HepG2 (cell line): Measurements from ENCODE around the gene RHEBL1. TPM values are rescaled to one million over a fixed set of nuclear protein-coding genes. Genes with fewer than 3 reads are reported as not detected.

ENCODE experiments used
- ATAC-seq: fragments of 200-7000 bp; cut with Tn5 transposase; 3 replicates; pipeline ENCODE4 v1.9.1; 2020; ENCODE audit warnings: mild to moderate bottlenecking, moderate library complexity
- BruUV-seq: library from RNA; stranded (reverse); fragments of 400-500 nt; replicated peaks from 2 replicates; lab custom pipeline; 2021; lab: Mats Ljungman, UMichigan
- CTCF ChIA-PET: fragments of 300-600 bp; formaldehyde crosslinking; extraction: SDS; loops from one replicate; lab custom pipeline; 2021; ENCODE audit warnings: low total read pairs, inconsistent platforms, low intra/inter-chr PET ratio; lab: Yijun Ruan, JAX
- POLR2A ChIA-PET: fragments of 350-600 bp; sonication (Branson Sonifier 250); formaldehyde crosslinking; loops from one replicate; lab custom pipeline; 2020; ENCODE audit warnings: antibody characterized with exemption, inconsistent platforms; lab: Yijun Ruan, JAX
- DNase-seq: peaks from one replicate; pipeline ENCODE4 v3.0.0-alpha.2; 2015; ENCODE audit warnings: low spot score
- FAIRE-seq: peaks from 3 replicates; lab custom pipeline; 2011; peaks lifted over from hg19 to GRCh38; lab: Jason Lieb, UNC
- H2AFZ ChIP-seq: one replicate; pipeline ENCODE4 v1.6.1; 2011; ENCODE audit warnings: low read length, inconsistent platforms
- H3K27ac ChIP-seq: fragments of 300-600 bp; 3 replicates; pipeline ENCODE4 v1.8.0; 2011; ENCODE audit warnings: mixed run types, mild to moderate bottlenecking, mixed read lengths, low read length, inconsistent platforms; ENCODE audit not compliant: insufficient read depth; ENCODE audit errors: extremely low read length
- H3K27me3 ChIP-seq, 2 experiments: fragments of 200-600 bp in 1 of 2; 2 replicates in 1 of 2; 3 replicates in 1 of 2; pipeline versions ENCODE4 v1.6.0 to v1.8.0; 2011; ENCODE audit warnings: low read length in 2 of 2, mild to moderate bottlenecking in 2 of 2, moderate library complexity in 2 of 2, inconsistent platforms in 1 of 2; ENCODE audit not compliant: insufficient read depth in 2 of 2, control insufficient read depth in 1 of 2
- H3K36me3 ChIP-seq, 2 experiments: fragments of 200-600 bp in 1 of 2; replicated peaks in 1 of 2; 2 replicates in 1 of 2; 3 replicates in 1 of 2; pipeline versions ENCODE4 v1.5.1 to v1.8.0; 2011; ENCODE audit warnings: low read length in 2 of 2, inconsistent platforms in 1 of 2; ENCODE audit not compliant: insufficient read depth in 2 of 2, control insufficient read depth in 1 of 2
- H3K4me1 ChIP-seq: 2 replicates; pipeline ENCODE4 v1.5.1; 2012; ENCODE audit warnings: low read length, inconsistent platforms; ENCODE audit not compliant: insufficient read depth
- H3K4me2 ChIP-seq: 2 replicates; pipeline ENCODE4 v1.6.0; 2011; ENCODE audit warnings: low read depth, low read length, inconsistent platforms
- H3K4me3 ChIP-seq, 3 experiments: fragments of 200-600 bp in 1 of 3; sonication (generic), shearing (Covaris generic) in 1 of 3; replicated peaks in 1 of 3; 2 replicates each; pipeline ENCODE4 v1.5.1; 2011 to 2016; ENCODE audit warnings: low read length in 3 of 3, inconsistent platforms in 2 of 3, low read depth in 2 of 3, mild to moderate bottlenecking in 2 of 3, control low read depth in 1 of 3, mixed read lengths in 1 of 3; ENCODE audit not compliant: insufficient read depth in 1 of 3
- H3K79me2 ChIP-seq: one replicate; pipeline ENCODE4 v1.6.1; 2011; ENCODE audit warnings: low read length, inconsistent platforms; ENCODE audit not compliant: insufficient read depth
- H3K9ac ChIP-seq: 2 replicates; pipeline ENCODE4 v1.6.0; 2011; ENCODE audit warnings: mild to moderate bottlenecking, low read depth, low read length, inconsistent platforms; ENCODE audit not compliant: insufficient read depth
- H3K9me3 ChIP-seq: 2 replicates; pipeline ENCODE4 v1.5.1; 2012; ENCODE audit warnings: mild to moderate bottlenecking, low read length
- H4K20me1 ChIP-seq: 2 replicates; pipeline ENCODE4 v1.6.0; 2011; ENCODE audit warnings: inconsistent platforms, mild to moderate bottlenecking, low read length, moderate library complexity; ENCODE audit not compliant: insufficient read depth
- ETV5 ChIP-seq: IDR thresholded peaks from 2 replicates; pipeline ENCODE4 v1.6.1; 2018; ENCODE audit warnings: missing biosample characterization, missing genetic modification reagents, inconsistent platforms, borderline replicate concordance
- FOSL2 ChIP-seq: sonication (generic); formaldehyde crosslinking; IDR thresholded peaks from 2 replicates; pipeline ENCODE4 v1.4.0; 2020; ENCODE audit warnings: missing genetic modification reagents
- GABPB1 ChIP-seq: IDR thresholded peaks from 2 replicates; pipeline ENCODE4 v1.6.1; 2016; ENCODE audit warnings: mild to moderate bottlenecking, missing genetic modification reagents, moderate library complexity, missing compliant biosample characterization
- GATAD2A ChIP-seq: IDR thresholded peaks from 2 replicates; pipeline ENCODE4 v1.6.1; 2016
- HDAC2 ChIP-seq: sonication (generic); formaldehyde crosslinking; IDR thresholded peaks from 2 replicates; pipeline ENCODE4 v1.4.0; 2020; ENCODE audit warnings: missing genetic modification reagents
- HNRNPL ChIP-seq: fragments of 200-400 bp; formaldehyde crosslinking; IDR thresholded peaks from 2 replicates; pipeline ENCODE4 v1.6.1; 2017; ENCODE audit warnings: mild to moderate bottlenecking, low read depth, low read length
- IKZF1 ChIP-seq: fragments of 450-650 bp; IDR thresholded peaks from 2 replicates; pipeline ENCODE4 v1.7.1; 2016
- KDM5A ChIP-seq: fragments of 200-600 bp; sonication (generic); IDR thresholded peaks from 2 replicates; pipeline ENCODE4 v1.7.0; 2018; ENCODE audit warnings: antibody characterized with exemption, mild to moderate bottlenecking, low read length, borderline replicate concordance
- KLF12 ChIP-seq: sonication (generic); formaldehyde crosslinking; IDR thresholded peaks from 2 replicates; pipeline ENCODE4 v1.4.0; 2020; ENCODE audit warnings: missing genetic modification reagents, borderline replicate concordance
- MEIS2 ChIP-seq: sonication (generic); formaldehyde crosslinking; IDR thresholded peaks from 2 replicates; pipeline ENCODE4 v1.9.0; 2021; ENCODE audit warnings: mild to moderate bottlenecking, missing genetic modification reagents
- PAWR ChIP-seq: sonication (generic); formaldehyde crosslinking; IDR thresholded peaks from 2 replicates; pipeline ENCODE4 v1.4.0; 2020; ENCODE audit warnings: missing genetic modification reagents, mild to moderate bottlenecking, borderline replicate concordance
- SAP130 ChIP-seq: IDR thresholded peaks from 2 replicates; pipeline ENCODE4 v1.6.1; 2016; ENCODE audit warnings: low read depth
- SOX13 ChIP-seq, 3 experiments: fragments of 450-650 bp in 1 of 3; sonication (generic) in 1 of 3; formaldehyde crosslinking in 1 of 3; IDR thresholded peaks in 2 of 3; conservative IDR thresholded peaks in 1 of 3; 2 replicates each; pipeline versions ENCODE4 v1.5.0 to v1.6.1; 2016 to 2020; ENCODE audit warnings: antibody characterized with exemption in 1 of 3, mild to moderate bottlenecking in 1 of 3, missing compliant biosample characterization in 1 of 3, missing genetic modification reagents in 1 of 3, moderate library complexity in 1 of 3
- ZBTB46 ChIP-seq: sonication (generic); formaldehyde crosslinking; IDR thresholded peaks from 2 replicates; pipeline ENCODE4 v1.4.0; 2020; ENCODE audit warnings: mild to moderate bottlenecking, missing genetic modification reagents, borderline replicate concordance
- ZBTB7B ChIP-seq: sonication (generic); formaldehyde crosslinking; IDR thresholded peaks from 2 replicates; pipeline ENCODE4 v1.4.0; 2020; ENCODE audit warnings: missing genetic modification reagents
- ZEB1 ChIP-seq: IDR thresholded peaks from 2 replicates; pipeline ENCODE4 v1.6.1; 2012; ENCODE audit warnings: mild to moderate bottlenecking, low read depth, inconsistent platforms; ENCODE audit not compliant: insufficient replicate concordance
- ZFP82 ChIP-seq: sonication (generic); formaldehyde crosslinking; IDR thresholded peaks from 2 replicates; pipeline ENCODE4 v1.5.1; 2020; ENCODE audit warnings: mild to moderate bottlenecking, missing genetic modification reagents, borderline replicate concordance
- ZNF350 ChIP-seq: sonication (generic); formaldehyde crosslinking; IDR thresholded peaks from 2 replicates; pipeline ENCODE4 v1.4.0; 2020; ENCODE audit warnings: mild to moderate bottlenecking, low read depth, missing genetic modification reagents, borderline replicate concordance
- ZNF616 ChIP-seq: sonication (generic); formaldehyde crosslinking; IDR thresholded peaks from 2 replicates; pipeline ENCODE4 v1.5.0; 2020; ENCODE audit warnings: low read depth, mild to moderate bottlenecking, missing genetic modification reagents
- WGBS: methylation state at CpG from one replicate; pipeline ENCODE4 v1.1.6; 2017; ENCODE audit warnings: low lambda C conversion rate; 5-methylcytosine and 5-hydroxymethylcytosine counted together
- in situ Hi-C: cut with HindIII; loops from 2 replicates; pipeline ENCODE4 v1.10.0; 2017; ENCODE audit warnings: low pct_unique_long_range_greater_than_20kb; ENCODE audit not compliant: extremely low pct_ligation_motif_present
- intact Hi-C: fragments of 100-400 bp; cut with micrococcal nuclease; formaldehyde crosslinking; loops from one replicate; pipeline ENCODE4 v1.10.0; 2022; ENCODE audit not compliant: unreplicated experiment
- polyA plus RNA-seq, 8 experiments: library from polyadenylated mRNA; depleted of rRNA in 3 of 8; stranded (reverse) in 7 of 8; unstranded in 1 of 8; fragments of >200 nt; fragmentation: Illumina TruSeq in 4 of 8; extraction: Trizol in 4 of 8; gene quantifications; 2 replicates each; pipeline versions ENCODE4 v1.2.1 to v1.2.3, GENCODE V29; 2011 to 2016; ENCODE audit warnings: low read depth in 4 of 8, missing spikeins in 1 of 8, mixed read lengths in 1 of 8; ENCODE audit not compliant: insufficient read depth in 1 of 8
- total RNA-seq, 5 experiments: library from RNA; depleted of rRNA; stranded (reverse); fragments of >200 nt; fragmentation: Illumina TruSeq; extraction: Trizol; gene quantifications; 2 replicates each; pipeline ENCODE4 v1.2.3, GENCODE V29; 2016; ENCODE audit warnings: low read depth in 1 of 5
- TF ChIP-seq, protein P1 (sequence below): sonication (generic); formaldehyde crosslinking; IDR thresholded peaks from 2 replicates; pipeline ENCODE4 v1.9.0; 2022; ENCODE audit warnings: missing genetic modification reagents, mild to moderate bottlenecking, borderline replicate concordance

Gene RHEBL1
- total and polyA plus RNA-seq, 2 of the 13 experiments (the other 11 are each of a cell fraction or from before 2014, with no cell fraction given) = 1.4 to 2.5 TPM

GRCh38 chr12:49092086-49092815 lies 22.5 kb upstream of the RHEBL1 start:
- H4K20me1 ChIP-seq = no peaks in the 10 kb centered on the region
- whole genome bisulfite sequencing = 0% methylated on average over 15 of the region's 32 CpGs
- no peaks in the 10 kb centered on the region for H3K79me2 ChIP-seq
- intact Hi-C loops = no loop called here
- BruUV-seq = no TSS peak
- POLR2A ChIA-PET = interaction anchor here (0.9 to 2.0 kb wide), 3 partner anchors 17 to 38 kb away, joined by 4 to 5 read pairs (median 5); no protein-coding TSS in a partner anchor
- no peak overlapping the region for H3K9ac ChIP-seq
- peak overlapping the region; percentile 94 for H3K4me2 ChIP-seq
- peaks cover 0 to 3% of the 10 kb centered on the region in 2 experiments; a peak in 1 of 5 replicates for H3K36me3 ChIP-seq
- peaks cover 12 to 70% of the 10 kb centered on the region in 2 experiments; a peak in 4 of 5 replicates for H3K27me3 ChIP-seq
- no peaks in the 10 kb centered on the region for H3K9me3 ChIP-seq
- H3K4me3 ChIP-seq = peak overlapping the region; percentile 39 to 70 (median 50); a peak in 5 of 6 replicates
- DNase-seq = peak; percentile 51
- peak; percentile 68 for ATAC-seq
- no peak overlapping the region for H2AFZ ChIP-seq
- CTCF ChIA-PET = interaction anchor here (0.9 kb wide), 1 partner anchor 29 kb away, joined by 3 read pairs; no protein-coding TSS in a partner anchor
- in situ Hi-C loops = no loop called here
- no peak for FAIRE-seq
- H3K27ac ChIP-seq = no peak overlapping the region
- H3K4me1 ChIP-seq = peaks cover 52% of the 10 kb centered on the region
- TF ChIP-seq ZNF616 (CRISPR knock-in tag) (no peak), HNRNPL (peak; percentile 51; the same call in 1 of the 2 replicates), HDAC2 (CRISPR knock-in tag) (0 out of 2 replicates have a peak, but pooled peaks have one; percentile 22), ZFP82 (CRISPR knock-in tag) (0 out of 2 replicates have a peak, but pooled peaks have one; percentile 42), GATAD2A (0 out of 2 replicates have a peak, but pooled peaks have one; percentile 13), SOX13 (IDR thresholded peaks at IDR 0.05) (no peak), SOX13 (CRISPR knock-in tag; conservative IDR thresholded peaks at IDR 0.05 in 1 of 2, IDR thresholded peaks at IDR 0.05 in 1 of 2) (0 out of 4 replicates have a peak, but pooled peaks of 1 of the 2 experiments have one; percentile 1), ZEB1 (peak; percentile 57), ETV5 (CRISPR knock-in tag) (0 out of 2 replicates have a peak, but pooled peaks have one; percentile 8), ZNF350 (peak; percentile 27; the same call in 1 of the 2 replicates), MEIS2 (CRISPR knock-in tag) (0 out of 2 replicates have a peak, but pooled peaks have one; percentile 12), PAWR (CRISPR knock-in tag) (no peak), ZBTB46 (CRISPR knock-in tag) (no peak), GABPB1 (peak; percentile 33; the same call in 1 of the 2 replicates), KDM5A (no peak), ZBTB7B (CRISPR knock-in tag) (0 out of 2 replicates have a peak, but pooled peaks have one; percentile 19), KLF12 (no peak), IKZF1 (no peak), FOSL2 (CRISPR knock-in tag) (0 out of 2 replicates have a peak, but pooled peaks have one; percentile 4), SAP130 (peak; percentile 25)
- TF ChIP-seq, protein P1, sequence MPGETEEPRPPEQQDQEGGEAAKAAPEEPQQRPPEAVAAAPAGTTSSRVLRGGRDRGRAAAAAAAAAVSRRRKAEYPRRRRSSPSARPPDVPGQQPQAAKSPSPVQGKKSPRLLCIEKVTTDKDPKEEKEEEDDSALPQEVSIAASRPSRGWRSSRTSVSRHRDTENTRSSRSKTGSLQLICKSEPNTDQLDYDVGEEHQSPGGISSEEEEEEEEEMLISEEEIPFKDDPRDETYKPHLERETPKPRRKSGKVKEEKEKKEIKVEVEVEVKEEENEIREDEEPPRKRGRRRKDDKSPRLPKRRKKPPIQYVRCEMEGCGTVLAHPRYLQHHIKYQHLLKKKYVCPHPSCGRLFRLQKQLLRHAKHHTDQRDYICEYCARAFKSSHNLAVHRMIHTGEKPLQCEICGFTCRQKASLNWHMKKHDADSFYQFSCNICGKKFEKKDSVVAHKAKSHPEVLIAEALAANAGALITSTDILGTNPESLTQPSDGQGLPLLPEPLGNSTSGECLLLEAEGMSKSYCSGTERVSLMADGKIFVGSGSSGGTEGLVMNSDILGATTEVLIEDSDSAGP (CRISPR knock-in tag) = peak; percentile 26; the same call in 1 of the 2 replicates
